Activated CD4-positive, alpha-beta T cell treated with anti-CD3 and anti-CD28 coated beads for 24 hours (primary cell): Measurements from ENCODE around the gene NCAPG.

Experiments
- DNase-seq, 2 donors: peaks; one replicate each; pipeline ENCODE4 v3.0.0-alpha.2; 2020; ENCODE audit warnings: low read depth in 2 of 2

NCAPG gene

GRCh38 chr4:17869327-17869726 lies 58.5 kb downstream of the NCAPG start:
- no peak for DNase-seq

GRCh38 chr4:17875402-17876070 lies 64.8 kb downstream of the NCAPG start:
- DNase-seq = no peak

GRCh38 chr4:17876943-17877342 lies 66.2 kb downstream of the NCAPG start:
- DNase-seq = no peak

- DNase-seq = no peak
These were observed 66.9 kb downstream of the NCAPG start for GRCh38 chr4:17877661-17878060.

- no peak for DNase-seq
These were observed 73.3 kb downstream of the NCAPG start for GRCh38 chr4:17884063-17884462.

- DNase-seq = no peak
These were observed 73.7 kb downstream of the NCAPG start for GRCh38 chr4:17884511-17884910.

- DNase-seq = no peak
These were observed 78.9 kb downstream of the NCAPG start for GRCh38 chr4:17889692-17890091.

GRCh38 chr4:17894421-17894820 lies 83.6 kb downstream of the NCAPG start:
- DNase-seq = no peak
